ENCODE data around the gene ITGA6.

The ITGA6 gene

DNA sequence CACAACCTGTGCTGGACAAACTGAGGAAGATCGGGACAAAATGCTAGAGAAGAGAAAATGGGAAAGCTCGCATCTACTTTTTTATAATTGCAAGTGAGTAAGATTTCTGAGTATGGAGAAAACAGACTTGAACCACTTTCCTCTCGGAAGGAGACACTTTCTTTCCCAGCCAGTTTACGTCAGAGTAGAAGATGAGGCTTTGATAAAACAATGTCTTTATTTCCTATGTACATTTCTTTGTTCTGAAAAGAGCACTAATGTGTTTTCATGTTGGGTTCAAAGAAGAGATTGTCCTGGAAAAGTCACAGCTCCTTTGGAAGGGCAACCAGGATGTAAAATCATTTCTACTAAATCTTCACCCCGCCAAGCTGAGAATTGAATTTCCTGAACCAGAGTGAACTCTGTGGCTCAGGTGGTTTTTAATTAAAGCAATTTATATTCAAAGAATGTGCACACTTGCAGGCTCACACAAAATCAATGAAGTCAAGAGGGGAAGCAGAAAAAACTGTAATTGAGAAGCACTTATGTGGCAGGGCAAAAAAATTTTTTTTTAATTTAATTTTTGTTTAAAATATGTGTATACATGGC, 23.4 kb upstream of the ITGA6 start:
- no peak for DNase-seq (ENCODE audit: extremely low spot score)
- POLR2A ChIA-PET = no interaction called here
- no peak for TF ChIP-seq ZNF384 (IDR thresholded peaks at IDR 0.05)
- TF ChIP-seq BHLHE40 (IDR thresholded peaks at IDR 0.05; ENCODE audit: borderline replicate concordance) = no peak
- TF ChIP-seq LEF1 (IDR thresholded peaks at IDR 0.05; ENCODE audit: borderline replicate concordance) = no peak
- TF ChIP-seq SUZ12 (IDR thresholded peaks at IDR 0.05) = no peak
- no peak for TF ChIP-seq SP1 (IDR thresholded peaks at IDR 0.05)
- no peak for TF ChIP-seq FOXM1 (IDR thresholded peaks at IDR 0.05; ENCODE audit: borderline replicate concordance)
- no peak for TF ChIP-seq FOXK2 (IDR thresholded peaks at IDR 0.05)
- TF ChIP-seq FOXA1 (IDR thresholded peaks at IDR 0.05) = no peak
- CTCF ChIA-PET = no interaction called here

DNA sequence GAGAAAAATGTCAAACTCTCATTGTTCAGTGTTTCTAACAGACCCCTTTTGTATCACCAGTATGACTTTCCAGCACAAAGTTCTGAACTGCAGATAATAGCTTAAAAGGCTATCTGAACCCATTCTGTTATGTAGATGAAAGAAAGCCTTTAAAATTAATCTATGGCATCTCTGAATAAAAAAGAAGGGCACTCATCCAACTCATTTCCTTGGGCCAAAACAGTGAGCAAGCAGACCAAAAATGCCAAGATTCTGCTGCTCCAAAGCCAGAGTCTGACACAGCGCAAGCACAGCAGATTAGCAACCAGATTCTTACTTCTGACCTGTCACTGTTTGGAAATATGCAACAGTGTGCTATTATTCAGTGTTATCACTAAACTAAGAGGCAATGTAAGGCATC, 22.6 kb upstream of the ITGA6 start:
- TF ChIP-seq SUZ12 (IDR thresholded peaks at IDR 0.05) (no peak), BHLHE40 (IDR thresholded peaks at IDR 0.05; ENCODE audit: borderline replicate concordance) (no peak), SP1 (IDR thresholded peaks at IDR 0.05) (no peak), FOXM1 (IDR thresholded peaks at IDR 0.05; ENCODE audit: borderline replicate concordance) (no peak), TARDBP (IDR thresholded peaks at IDR 0.05) (no peak), NFRKB (IDR thresholded peaks at IDR 0.05) (no peak), L3MBTL2 (conservative IDR thresholded peaks at IDR 0.05) (no peak), LEF1 (IDR thresholded peaks at IDR 0.05; ENCODE audit: borderline replicate concordance) (no peak), FOXA1 (IDR thresholded peaks at IDR 0.05) (no peak), ARNT (IDR thresholded peaks at IDR 0.05) (no peak), CTBP1 (IDR thresholded peaks at IDR 0.05; ENCODE audit: borderline replicate concordance) (no peak), FOXK2 (IDR thresholded peaks at IDR 0.05) (no peak), ELF4 (IDR thresholded peaks at IDR 0.05) (no peak), ZNF384 (IDR thresholded peaks at IDR 0.05) (no peak), HDGF (IDR thresholded peaks at IDR 0.05; ENCODE audit: borderline replicate concordance) (no peak)
- TF ChIP-seq, protein P1, sequence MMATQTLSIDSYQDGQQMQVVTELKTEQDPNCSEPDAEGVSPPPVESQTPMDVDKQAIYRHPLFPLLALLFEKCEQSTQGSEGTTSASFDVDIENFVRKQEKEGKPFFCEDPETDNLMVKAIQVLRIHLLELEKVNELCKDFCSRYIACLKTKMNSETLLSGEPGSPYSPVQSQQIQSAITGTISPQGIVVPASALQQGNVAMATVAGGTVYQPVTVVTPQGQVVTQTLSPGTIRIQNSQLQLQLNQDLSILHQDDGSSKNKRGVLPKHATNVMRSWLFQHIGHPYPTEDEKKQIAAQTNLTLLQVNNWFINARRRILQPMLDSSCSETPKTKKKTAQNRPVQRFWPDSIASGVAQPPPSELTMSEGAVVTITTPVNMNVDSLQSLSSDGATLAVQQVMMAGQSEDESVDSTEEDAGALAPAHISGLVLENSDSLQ (IDR thresholded peaks at IDR 0.05) = no peak
- CTCF ChIA-PET = no interaction called here
- POLR2A ChIA-PET = no interaction called here
- DNase-seq (ENCODE audit: extremely low spot score) = no peak

DNA sequence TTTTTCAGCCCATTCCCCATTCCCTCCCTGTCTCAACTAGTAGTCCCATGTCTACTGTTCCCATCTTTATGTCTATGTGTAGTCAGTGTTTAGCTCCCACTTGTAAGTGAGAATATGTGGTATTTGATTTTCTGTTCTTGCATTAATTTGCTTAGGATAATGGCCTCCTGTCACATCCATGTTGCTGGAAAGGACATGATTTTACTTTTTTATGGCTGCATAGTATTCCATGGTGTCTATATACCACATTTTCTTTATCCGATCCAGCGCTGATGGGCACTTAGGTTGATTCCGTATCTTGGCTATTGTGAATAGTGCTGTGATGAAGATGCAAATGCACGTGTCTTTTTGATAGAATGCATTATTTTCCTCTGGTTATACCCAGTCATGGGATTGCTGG, 21.7 kb upstream of the ITGA6 start:
- TF ChIP-seq ARNT (IDR thresholded peaks at IDR 0.05) (no peak), TARDBP (IDR thresholded peaks at IDR 0.05) (no peak), ELF4 (IDR thresholded peaks at IDR 0.05) (no peak), NFRKB (IDR thresholded peaks at IDR 0.05) (no peak), LEF1 (IDR thresholded peaks at IDR 0.05; ENCODE audit: borderline replicate concordance) (no peak), SP1 (IDR thresholded peaks at IDR 0.05) (no peak), BHLHE40 (IDR thresholded peaks at IDR 0.05; ENCODE audit: borderline replicate concordance) (no peak), CTBP1 (IDR thresholded peaks at IDR 0.05; ENCODE audit: borderline replicate concordance) (no peak), FOXA1 (IDR thresholded peaks at IDR 0.05) (no peak), ZNF384 (IDR thresholded peaks at IDR 0.05) (no peak), HDGF (IDR thresholded peaks at IDR 0.05; ENCODE audit: borderline replicate concordance) (no peak), FOXM1 (IDR thresholded peaks at IDR 0.05; ENCODE audit: borderline replicate concordance) (no peak), SUZ12 (IDR thresholded peaks at IDR 0.05) (no peak)
- TF ChIP-seq, protein P1 (IDR thresholded peaks at IDR 0.05) = no peak
- ChIA-PET POLR2A (no interaction called here), CTCF (no interaction called here)
- DNase-seq (ENCODE audit: extremely low spot score) = no peak

DNA sequence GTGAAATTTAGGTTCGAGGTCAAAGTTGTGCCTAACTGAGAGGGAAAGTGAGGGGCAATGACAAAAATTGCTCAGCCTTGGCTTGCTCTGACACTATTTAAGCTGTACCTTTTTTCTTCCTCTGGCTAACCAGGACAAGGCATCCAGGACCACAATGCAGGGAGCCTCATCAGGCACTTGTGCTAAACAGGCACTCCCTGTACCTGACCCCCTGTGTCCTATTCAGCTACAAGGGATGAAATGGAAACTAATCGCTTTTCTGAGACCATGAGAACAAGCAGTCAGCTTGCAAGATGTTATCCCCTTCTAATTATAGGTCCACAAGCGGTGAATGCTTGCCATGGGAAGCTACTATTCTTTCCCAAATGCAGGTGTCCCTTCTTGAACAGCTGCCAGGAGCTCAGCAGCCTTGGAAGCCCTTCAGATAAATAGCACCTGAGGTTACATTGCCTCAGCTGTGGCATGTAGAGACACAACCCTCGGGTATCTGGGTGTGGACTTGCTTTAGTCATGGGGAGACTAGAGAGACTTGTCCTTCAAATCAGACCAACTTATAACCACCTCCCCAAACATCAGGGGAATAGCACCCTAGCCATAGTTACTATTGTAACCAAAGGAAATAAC, 19.1 kb upstream of the ITGA6 start:
- TF ChIP-seq SUZ12 (IDR thresholded peaks at IDR 0.05) (no peak), TARDBP (IDR thresholded peaks at IDR 0.05) (no peak), SP1 (IDR thresholded peaks at IDR 0.05) (no peak), NFRKB (IDR thresholded peaks at IDR 0.05) (no peak), LEF1 (IDR thresholded peaks at IDR 0.05; ENCODE audit: borderline replicate concordance) (no peak), HDGF (IDR thresholded peaks at IDR 0.05; ENCODE audit: borderline replicate concordance) (no peak)
- TF ChIP-seq, protein P1 (IDR thresholded peaks at IDR 0.05) = no peak
- CTCF ChIA-PET = no interaction called here
- POLR2A ChIA-PET = no interaction called here
- no peak for DNase-seq (ENCODE audit: extremely low spot score)

DNA sequence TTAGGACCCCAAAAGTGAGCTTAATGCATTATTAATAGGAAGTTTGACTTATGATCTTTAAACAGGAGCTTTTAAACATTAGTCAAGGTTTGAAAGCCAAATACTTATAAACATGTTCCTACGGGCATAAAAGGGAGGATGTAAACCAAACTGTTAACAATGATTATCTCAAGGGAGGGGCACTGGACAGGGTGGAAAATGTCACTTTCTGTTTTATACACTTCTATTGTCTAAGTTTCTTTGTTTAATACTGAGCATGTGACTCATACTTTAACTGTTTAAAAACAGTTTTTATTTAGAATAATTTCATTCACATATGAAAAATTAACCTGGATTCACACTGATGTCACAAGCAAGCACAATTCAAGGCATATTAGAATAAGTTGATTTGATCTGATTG, 18.3 kb upstream of the ITGA6 start:
- ChIA-PET POLR2A (no interaction called here), CTCF (interaction anchor here (0.6 kb wide), 1 partner anchor 20 kb away, joined by 3 read pairs; no protein-coding TSS in a partner anchor)
- TF ChIP-seq ZNF384 (IDR thresholded peaks at IDR 0.05) (no peak), TARDBP (IDR thresholded peaks at IDR 0.05) (no peak), CTBP1 (IDR thresholded peaks at IDR 0.05; ENCODE audit: borderline replicate concordance) (no peak), HDGF (IDR thresholded peaks at IDR 0.05; ENCODE audit: borderline replicate concordance) (no peak)
- TF ChIP-seq, protein P1 (IDR thresholded peaks at IDR 0.05) = no peak
- no peak for DNase-seq (ENCODE audit: extremely low spot score)

DNA sequence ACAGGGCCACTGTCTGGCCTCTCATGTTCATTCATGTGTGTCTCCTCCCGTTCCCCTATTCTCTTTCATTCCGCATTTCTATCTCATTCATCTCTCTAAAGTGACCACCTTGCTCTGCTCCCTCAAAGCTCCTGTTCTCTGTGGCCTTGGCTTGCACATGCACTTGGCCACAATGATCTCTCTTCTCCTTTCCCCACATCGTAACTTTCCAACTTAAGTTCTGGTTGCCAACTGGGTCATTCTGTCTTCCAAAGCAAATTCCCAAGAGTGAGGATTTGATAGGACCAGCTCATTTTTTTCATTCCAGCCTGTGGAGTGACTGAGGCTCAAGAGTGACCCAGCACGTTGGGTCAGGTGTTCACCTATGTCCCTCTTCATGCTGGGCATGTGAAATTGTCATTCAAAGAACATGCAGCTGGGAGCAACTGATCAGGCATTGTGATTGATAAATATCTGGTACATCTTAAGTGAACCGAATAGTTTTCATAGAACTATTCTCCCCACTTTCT, 14.3 kb upstream of the ITGA6 start:
- no peak for TF ChIP-seq L3MBTL2 (conservative IDR thresholded peaks at IDR 0.05)
- TF ChIP-seq BHLHE40 (IDR thresholded peaks at IDR 0.05; ENCODE audit: borderline replicate concordance) = no peak
- TF ChIP-seq ZNF384 (IDR thresholded peaks at IDR 0.05) = no peak
- no peak for TF ChIP-seq FOXK2 (IDR thresholded peaks at IDR 0.05)
- no peak for DNase-seq (ENCODE audit: extremely low spot score)
- ChIA-PET POLR2A (no interaction called here), CTCF (no interaction called here)

Measured in HEK293T (cell line).